ENCODE measurements around the gene CEND1.

The CEND1 gene

GRCh38 chr11:777288-778255, 12.3 kb downstream of the CEND1 start, which contains the start of gene GATD1:
GATD1 (minus strand) TSS chr11:777487; CDS start chr11:777462, 25 bp downstream.
- peak; percentile 94 for DNase-seq (ENCODE audit: low read depth)

- DNase-seq (ENCODE audit: low read depth), result peak; percentile 35
Observed at GRCh38 chr11:776561-777287, 13.2 kb downstream of the CEND1 start.

GRCh38 chr11:776263-776560, 13.7 kb downstream of the CEND1 start:
- DNase-seq (ENCODE audit: low read depth), result no peak

GRCh38 chr11:774873-775592, 14.9 kb downstream of the CEND1 start:
- no peak for DNase-seq (ENCODE audit: low read depth)

GRCh38 chr11:773830-774229, 16.1 kb downstream of the CEND1 start:
- DNase-seq (ENCODE audit: low read depth), result no peak

GRCh38 chr11:773425-773824, 16.5 kb downstream of the CEND1 start:
- no peak for DNase-seq (ENCODE audit: low read depth)

GRCh38 chr11:772429-773390, 17.2 kb downstream of the CEND1 start:
- DNase-seq (ENCODE audit: low read depth), result no peak

- DNase-seq (ENCODE audit: low read depth), result no peak
Observed at GRCh38 chr11:771617-772204, 18.2 kb downstream of the CEND1 start.

- no peak for DNase-seq (ENCODE audit: low read depth)
Observed at GRCh38 chr11:770642-771616, 19.0 kb downstream of the CEND1 start.

GRCh38 chr11:769887-770641, 19.8 kb downstream of the CEND1 start:
- DNase-seq (ENCODE audit: low read depth), result no peak

- DNase-seq (ENCODE audit: low read depth), result no peak
Observed at GRCh38 chr11:767238-767637, 22.7 kb downstream of the CEND1 start.

GRCh38 chr11:766936-767210, 23.0 kb downstream of the CEND1 start:
- no peak for DNase-seq (ENCODE audit: low read depth)

GRCh38 chr11:766106-766935, 23.6 kb downstream of the CEND1 start:
- no peak for DNase-seq (ENCODE audit: low read depth)

- DNase-seq (ENCODE audit: low read depth), result no peak
Observed at GRCh38 chr11:765802-766091, 24.1 kb downstream of the CEND1 start.

- DNase-seq (ENCODE audit: low read depth), result peak; percentile 42
Observed at GRCh38 chr11:765025-765801, 24.7 kb downstream of the CEND1 start.

GRCh38 chr11:764322-765024, 25.4 kb downstream of the CEND1 start:
- DNase-seq (ENCODE audit: low read depth), result no peak

All from activated T-helper 9 cell treated with anti-CD3 and anti-CD28 coated beads, Interleukin-2, amount 50 U/mL, for 16 hours (primary cell).